Lung (tissue), 12 donors: ENCODE results near the gene NFASC. TPM values are rescaled to one million over a fixed set of nuclear protein-coding genes. Genes with fewer than 3 reads are reported as not detected.
A peak's percentile ranks its signal among the peaks of the same experiment; 100 is the strongest.

Experiments
- ATAC-seq: fragments of 200-7000 bp; cut with Tn5 transposase; one replicate; pipeline ENCODE4 v1.9.1; 2020; ENCODE audit warnings: moderate number of reproducible peaks; ENCODE audit not compliant: insufficient read depth, low FRiP score
- DNase-seq, 3 donors: peaks; one replicate each; pipeline ENCODE4 v3.0.0-alpha.2; 2013 to 2017
- H3K27ac ChIP-seq, 2 donors: one replicate each; pipeline ENCODE4 v1.5.1; 2013; ENCODE audit warnings: mild to moderate bottlenecking in 2 of 2, moderate library complexity in 2 of 2, control low read depth in 1 of 2, inconsistent platforms in 1 of 2, low read depth in 1 of 2, low read length in 1 of 2
- H3K27me3 ChIP-seq, 3 donors: one replicate each; pipeline ENCODE4 v1.5.1; 2013; ENCODE audit warnings: low read length in 2 of 3; ENCODE audit not compliant: control insufficient read depth in 3 of 3, insufficient read depth in 3 of 3
- H3K36me3 ChIP-seq, 4 donors: one replicate each; pipeline ENCODE4 v1.5.1; 2013; ENCODE audit warnings: low read length in 4 of 4, mild to moderate bottlenecking in 1 of 4, moderate library complexity in 1 of 4; ENCODE audit not compliant: control insufficient read depth in 4 of 4, insufficient read depth in 4 of 4
- H3K4me1 ChIP-seq, 5 donors: one replicate each; pipeline ENCODE4 v1.5.1; 2013; ENCODE audit warnings: low read length in 5 of 5, mild to moderate bottlenecking in 2 of 5, moderate library complexity in 1 of 5; ENCODE audit not compliant: control insufficient read depth in 5 of 5, insufficient read depth in 5 of 5
- H3K4me3 ChIP-seq: one replicate; pipeline ENCODE4 v1.5.1; 2013; ENCODE audit warnings: mild to moderate bottlenecking, control low read depth, moderate library complexity
- H3K9ac ChIP-seq, 2 donors: one replicate each; pipeline ENCODE4 v1.5.1; 2013; ENCODE audit warnings: low read length in 2 of 2, control low read depth in 1 of 2; ENCODE audit not compliant: insufficient read depth in 1 of 2
- H3K9me3 ChIP-seq, 4 donors: one replicate each; pipeline ENCODE4 v1.5.1; 2013; ENCODE audit warnings: low read length in 3 of 4, mild to moderate bottlenecking in 1 of 4, moderate library complexity in 1 of 4; ENCODE audit not compliant: control insufficient read depth in 4 of 4, insufficient read depth in 3 of 4
- CTCF ChIP-seq: IDR thresholded peaks from 2 replicates; pipeline ENCODE4 v1.5.1; 2012; ENCODE audit warnings: mild to moderate bottlenecking; ENCODE audit errors: control extremely low read depth, extremely low read depth
- whole genome bisulfite sequencing, 2 donors: extraction: QIAGEN DNeasy Blood & Tissue Kit; methylation state at CpG; one replicate each; pipeline ENCODE4 v1.1.7; 2013; 5-methylcytosine and 5-hydroxymethylcytosine counted together
- polyA plus RNA-seq, 2 donors: library from polyadenylated mRNA; stranded (reverse); fragments of 200-250 nt; gene quantifications; one replicate each; pipeline ENCODE4 v1.2.1, GENCODE V29; 2013
- total RNA-seq, 2 donors: library from RNA; depleted of rRNA in 1 of 2; stranded (reverse); fragments of >200 nt in 1 of 2; gene quantifications; one replicate each; pipeline ENCODE4 v1.2.1, GENCODE V29; 2014 to 2021
- donor health status: control.
- donor health status: control.
- donor health status: Bipolar disorder and iron deficiency.
- donor health status: healthy.
- donor health status: DM: yes; HTN: yes; CAD: no.

The NFASC gene
- total and polyA plus RNA-seq, 4 donors, result 1.8 to 11.2 (median 3.8) TPM

GRCh38 chr1:204975568-204976235, 105.0 kb downstream of the NFASC start:
- TF ChIP-seq CTCF, result peak; percentile 53

GRCh38 chr1:204976646-204977045, 106.0 kb downstream of the NFASC start:
- H3K4me1 ChIP-seq, result no peaks in the 10 kb centered on the region
- WGBS, 2 donors, result 84 to 90% methylated on average over 12 to 13 of the region's 13 CpGs
- no peak overlapping the region for H3K9ac ChIP-seq
- H3K9me3 ChIP-seq, result no peaks in the 10 kb centered on the region
- DNase-seq (no peak), ATAC-seq (no peak)
- TF ChIP-seq CTCF, result no peak
- no peaks in the 10 kb centered on the region for H3K36me3 ChIP-seq
- peaks cover 0 to 14% (median 3%) of the 10 kb centered on the region in 3 donors for H3K27me3 ChIP-seq
- no peak overlapping the region for H3K4me3 ChIP-seq
- no peak overlapping the region for H3K27ac ChIP-seq

More at GRCh38 chr1:204975568-204976235, 105.0 kb downstream of the NFASC start:
- peaks cover 0 to 14% (median 7%) of the 10 kb centered on the region in 3 donors for H3K27me3 ChIP-seq
- peak; percentile 64 for ATAC-seq
- no peaks in the 10 kb centered on the region for H3K9me3 ChIP-seq
- 51 to 64% methylated on average over 8 of the region's 8 CpGs for WGBS, 2 donors
- H3K4me1 ChIP-seq, result no peaks in the 10 kb centered on the region
- no peaks in the 10 kb centered on the region for H3K36me3 ChIP-seq
- no peak overlapping the region for H3K27ac ChIP-seq
- peak; percentile 48 to 64 (median 57) for DNase-seq
- no peak overlapping the region for H3K4me3 ChIP-seq
- H3K9ac ChIP-seq, result no peak overlapping the region

GRCh38 chr1:204977318-204977717, 106.7 kb downstream of the NFASC start:
- no peak overlapping the region for H3K9ac ChIP-seq
- H3K9me3 ChIP-seq, result no peaks in the 10 kb centered on the region
- H3K27ac ChIP-seq, result no peak overlapping the region
- DNase-seq (no peak), ATAC-seq (no peak)
- H3K4me1 ChIP-seq, result no peaks in the 10 kb centered on the region
- peaks cover 0 to 14% (median 0%) of the 10 kb centered on the region in 3 donors for H3K27me3 ChIP-seq
- TF ChIP-seq CTCF, result no peak
- 53 to 59% methylated on average over 8 of the region's 8 CpGs for WGBS, 2 donors
- no peak overlapping the region for H3K4me3 ChIP-seq
- no peaks in the 10 kb centered on the region for H3K36me3 ChIP-seq
